Measurements from ENCODE around the gene ZNF484.
"Not testable (repeated sequence)": the region's sequence is repeated elsewhere in the genome, so short reads cannot be mapped to it uniquely, and the experiment has no call there.

The ZNF484 gene

DNA sequence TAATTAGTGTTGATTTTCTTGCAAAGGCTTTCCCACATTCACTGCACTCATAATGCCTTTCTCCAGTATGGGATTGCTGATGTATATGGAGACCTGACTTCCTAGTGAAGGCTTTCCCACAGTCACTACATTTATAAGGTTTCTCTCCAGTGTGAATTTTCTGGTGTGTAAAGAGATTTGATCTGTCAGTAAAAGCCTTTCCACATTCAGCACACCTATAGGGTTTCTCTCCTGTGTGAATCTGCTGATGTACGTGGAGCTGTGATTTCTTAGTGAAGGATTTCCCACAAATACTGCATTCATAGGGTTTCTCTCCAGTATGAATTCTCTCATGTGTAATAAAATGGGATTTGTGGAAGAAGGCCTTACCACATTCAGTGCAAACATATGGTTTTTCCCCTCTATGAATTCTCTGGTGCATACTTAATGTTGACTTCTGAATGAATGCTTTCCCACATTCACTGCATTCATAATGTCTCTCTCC lies 31.1 kb downstream of the ZNF484 start:
- H3K36me3 ChIP-seq (replicated peaks) = peaks cover 48% of the 10 kb centered on the region
- TF ChIP-seq, protein P1, sequence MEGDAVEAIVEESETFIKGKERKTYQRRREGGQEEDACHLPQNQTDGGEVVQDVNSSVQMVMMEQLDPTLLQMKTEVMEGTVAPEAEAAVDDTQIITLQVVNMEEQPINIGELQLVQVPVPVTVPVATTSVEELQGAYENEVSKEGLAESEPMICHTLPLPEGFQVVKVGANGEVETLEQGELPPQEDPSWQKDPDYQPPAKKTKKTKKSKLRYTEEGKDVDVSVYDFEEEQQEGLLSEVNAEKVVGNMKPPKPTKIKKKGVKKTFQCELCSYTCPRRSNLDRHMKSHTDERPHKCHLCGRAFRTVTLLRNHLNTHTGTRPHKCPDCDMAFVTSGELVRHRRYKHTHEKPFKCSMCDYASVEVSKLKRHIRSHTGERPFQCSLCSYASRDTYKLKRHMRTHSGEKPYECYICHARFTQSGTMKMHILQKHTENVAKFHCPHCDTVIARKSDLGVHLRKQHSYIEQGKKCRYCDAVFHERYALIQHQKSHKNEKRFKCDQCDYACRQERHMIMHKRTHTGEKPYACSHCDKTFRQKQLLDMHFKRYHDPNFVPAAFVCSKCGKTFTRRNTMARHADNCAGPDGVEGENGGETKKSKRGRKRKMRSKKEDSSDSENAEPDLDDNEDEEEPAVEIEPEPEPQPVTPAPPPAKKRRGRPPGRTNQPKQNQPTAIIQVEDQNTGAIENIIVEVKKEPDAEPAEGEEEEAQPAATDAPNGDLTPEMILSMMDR (IDR thresholded peaks at IDR 0.05; ENCODE audit: low read depth, low read length, missing control alignments) = no peak
- H3K27ac ChIP-seq = no peak overlapping the region
- H3K4me3 ChIP-seq (ENCODE audit: low read depth, low read length) = no peak overlapping the region
- no peak for DNase-seq
- no peaks in the 10 kb centered on the region for H3K27me3 ChIP-seq (replicated peaks)
- in situ Hi-C loops (cut with HindIII; ENCODE audit: low pct_ligation_motif_present, low sequenced_read_pairs) = no loop called here

DNA sequence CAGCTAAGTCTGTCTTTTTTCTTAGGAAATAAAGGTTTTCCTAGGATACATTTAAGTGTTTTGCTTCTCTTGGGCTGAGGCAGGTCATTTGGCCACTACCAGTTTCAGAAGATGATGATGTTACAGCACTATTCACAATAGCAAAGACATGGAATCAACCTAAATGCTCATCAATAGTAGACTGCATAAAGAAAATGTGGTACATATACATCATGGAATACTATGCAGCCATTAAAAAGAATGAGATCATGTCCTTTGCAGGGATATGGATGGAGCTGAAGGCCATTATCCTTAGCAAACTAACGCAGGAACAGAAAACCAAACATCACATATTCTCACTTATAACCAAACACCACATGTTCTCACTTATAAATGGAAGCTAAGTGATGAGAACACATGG lies 39.4 kb downstream of the ZNF484 start:
- H3K36me3 ChIP-seq (replicated peaks); H3K4me3 ChIP-seq (ENCODE audit: low read depth, low read length); in situ Hi-C loops (cut with HindIII; ENCODE audit: low pct_ligation_motif_present, low sequenced_read_pairs); DNase-seq; H3K27me3 ChIP-seq (replicated peaks); H3K27ac ChIP-seq: not testable (repeated sequence)

DNA sequence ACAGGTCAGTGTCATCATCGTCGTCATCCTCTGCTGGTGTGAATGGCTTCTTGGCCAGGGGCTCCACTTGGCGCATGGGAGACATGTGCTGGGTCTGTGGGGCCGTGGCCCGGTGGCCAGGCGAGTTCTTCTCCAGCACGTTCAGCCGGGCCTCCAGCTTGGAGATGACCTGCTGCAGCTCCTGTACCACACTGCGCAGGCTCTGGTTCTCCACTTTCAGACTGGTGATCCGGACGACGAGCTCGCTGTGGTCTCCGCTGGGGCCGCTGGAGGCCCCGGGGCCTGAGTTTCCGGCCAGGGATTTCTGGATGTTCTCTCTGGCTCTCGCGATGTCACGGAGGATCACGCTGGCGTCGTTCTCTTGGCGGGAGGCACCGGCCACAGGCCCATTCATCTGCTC lies 40.6 kb downstream of the ZNF484 start:
- Histone ChIP-seq H3K27me3 (replicated peaks) (no peaks in the 10 kb centered on the region), H3K4me3 (ENCODE audit: low read depth, low read length) (no peak overlapping the region), H3K27ac (no peak overlapping the region), H3K36me3 (replicated peaks) (no peaks in the 10 kb centered on the region)
- TF ChIP-seq, protein P1 (IDR thresholded peaks at IDR 0.05; ENCODE audit: low read depth, low read length, missing control alignments) = no peak
- DNase-seq = no peak
- in situ Hi-C loops (cut with HindIII; ENCODE audit: low pct_ligation_motif_present, low sequenced_read_pairs) = no loop called here

DNA sequence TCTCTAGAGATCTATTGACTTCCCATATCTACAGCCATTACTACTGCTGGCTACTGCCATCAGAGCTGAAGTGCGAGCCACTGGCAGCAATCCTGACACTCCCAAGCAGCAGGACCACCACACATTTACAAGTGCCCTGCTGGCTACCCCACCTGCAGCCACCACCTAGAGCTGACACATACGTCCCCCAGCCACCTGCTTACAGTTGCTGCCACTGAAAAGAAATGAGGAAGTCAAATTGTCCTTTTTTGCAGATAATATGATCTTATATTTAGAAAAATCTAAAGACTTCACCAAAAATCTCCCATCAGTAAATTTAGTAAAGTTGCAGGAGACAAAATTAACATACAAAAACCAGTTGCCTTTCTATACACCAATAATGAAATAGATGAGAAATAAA lies 48.4 kb downstream of the ZNF484 start:
- TF ChIP-seq, protein P1 (IDR thresholded peaks at IDR 0.05; ENCODE audit: low read depth, low read length, missing control alignments) = no peak
- Histone ChIP-seq H3K27ac (no peak overlapping the region), H3K4me3 (ENCODE audit: low read depth, low read length) (no peak overlapping the region), H3K27me3 (replicated peaks) (no peaks in the 10 kb centered on the region), H3K36me3 (replicated peaks) (no peaks in the 10 kb centered on the region)
- in situ Hi-C loops (cut with HindIII; ENCODE audit: low pct_ligation_motif_present, low sequenced_read_pairs) = no loop called here
- DNase-seq = no peak

DNA sequence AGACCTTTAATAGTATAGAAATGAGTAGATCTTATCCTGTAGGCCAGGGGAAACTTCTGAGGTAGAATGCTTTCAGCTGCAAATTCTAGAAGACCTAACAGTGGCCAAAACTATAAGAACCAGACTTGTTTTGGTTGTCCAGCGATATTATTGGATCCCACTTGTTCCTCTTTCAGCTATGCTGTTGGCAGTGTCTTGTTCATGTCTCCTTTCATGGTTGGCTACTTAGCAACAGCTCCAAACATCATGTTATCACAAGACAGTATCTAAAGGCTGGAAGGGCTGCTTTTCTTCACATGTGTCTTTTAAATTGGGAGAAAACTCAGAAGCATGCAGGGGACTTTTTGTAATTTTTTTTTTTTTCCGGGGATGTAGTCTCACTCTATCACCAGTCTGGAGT lies 52.8 kb downstream of the ZNF484 start:
- not testable (repeated sequence) for H3K27me3 ChIP-seq (replicated peaks)

DNA sequence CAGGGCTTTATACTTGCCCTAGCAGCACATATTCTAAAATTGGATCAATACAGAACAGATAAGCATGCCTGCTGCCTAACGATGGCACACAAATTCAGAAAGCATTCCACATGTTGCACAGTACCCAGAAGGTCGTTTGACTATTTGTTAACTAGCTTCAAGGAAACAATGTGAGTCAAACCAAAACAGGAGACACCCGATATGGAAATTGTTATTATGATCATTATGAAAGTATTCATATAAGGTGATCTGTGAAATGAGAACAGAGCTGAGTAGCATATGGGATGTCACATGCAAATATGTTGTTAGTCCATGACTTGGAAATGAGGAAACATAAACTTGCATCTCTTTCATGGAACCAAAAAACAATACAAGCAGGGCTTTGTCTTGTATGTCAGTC lies 56.9 kb downstream of the ZNF484 start:
- no peak overlapping the region for H3K27ac ChIP-seq
- in situ Hi-C loops (cut with HindIII; ENCODE audit: low pct_ligation_motif_present, low sequenced_read_pairs) = loop anchor here (25.0 kb wide), 1 partner anchor 109 kb away; no protein-coding TSS in a partner anchor
- no peak for DNase-seq
- no peaks in the 10 kb centered on the region for H3K36me3 ChIP-seq (replicated peaks)
- H3K4me3 ChIP-seq (ENCODE audit: low read depth, low read length) = no peak overlapping the region
- TF ChIP-seq, protein P1 (IDR thresholded peaks at IDR 0.05; ENCODE audit: low read depth, low read length, missing control alignments) = no peak
- peaks cover 3% of the 10 kb centered on the region for H3K27me3 ChIP-seq (replicated peaks)

More for the DNA sequence above, 52.8 kb downstream of the ZNF484 start:
- H3K27ac ChIP-seq; in situ Hi-C loops (cut with HindIII; ENCODE audit: low pct_ligation_motif_present, low sequenced_read_pairs); H3K4me3 ChIP-seq (ENCODE audit: low read depth, low read length); DNase-seq; H3K36me3 ChIP-seq (replicated peaks): not testable (repeated sequence)

DNA sequence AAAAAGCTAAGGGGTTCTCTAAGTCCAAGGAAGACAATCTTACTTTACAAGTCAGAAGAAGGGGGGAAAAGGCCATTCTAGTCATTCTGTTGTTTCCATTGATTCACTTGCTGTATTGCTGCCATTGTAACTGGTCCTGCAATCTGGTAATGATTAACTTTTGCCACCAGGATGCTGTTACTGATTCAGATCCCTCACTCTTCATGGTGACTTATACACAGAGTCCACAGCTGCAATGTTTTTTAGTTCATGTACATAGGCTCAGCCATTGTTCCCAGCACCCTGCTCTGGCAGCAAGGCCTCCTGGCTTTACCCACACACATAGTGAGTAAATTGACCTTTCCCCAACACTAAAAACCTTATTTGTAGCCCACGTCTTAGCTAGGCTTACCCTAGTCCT lies 57.9 kb downstream of the ZNF484 start:
- H3K27ac ChIP-seq; H3K4me3 ChIP-seq (ENCODE audit: low read depth, low read length); H3K27me3 ChIP-seq (replicated peaks); H3K36me3 ChIP-seq (replicated peaks); DNase-seq: not testable (repeated sequence)
- in situ Hi-C loops (cut with HindIII; ENCODE audit: low pct_ligation_motif_present, low sequenced_read_pairs) = loop anchor here (25.0 kb wide), 1 partner anchor 108 kb away; no protein-coding TSS in a partner anchor

DNA sequence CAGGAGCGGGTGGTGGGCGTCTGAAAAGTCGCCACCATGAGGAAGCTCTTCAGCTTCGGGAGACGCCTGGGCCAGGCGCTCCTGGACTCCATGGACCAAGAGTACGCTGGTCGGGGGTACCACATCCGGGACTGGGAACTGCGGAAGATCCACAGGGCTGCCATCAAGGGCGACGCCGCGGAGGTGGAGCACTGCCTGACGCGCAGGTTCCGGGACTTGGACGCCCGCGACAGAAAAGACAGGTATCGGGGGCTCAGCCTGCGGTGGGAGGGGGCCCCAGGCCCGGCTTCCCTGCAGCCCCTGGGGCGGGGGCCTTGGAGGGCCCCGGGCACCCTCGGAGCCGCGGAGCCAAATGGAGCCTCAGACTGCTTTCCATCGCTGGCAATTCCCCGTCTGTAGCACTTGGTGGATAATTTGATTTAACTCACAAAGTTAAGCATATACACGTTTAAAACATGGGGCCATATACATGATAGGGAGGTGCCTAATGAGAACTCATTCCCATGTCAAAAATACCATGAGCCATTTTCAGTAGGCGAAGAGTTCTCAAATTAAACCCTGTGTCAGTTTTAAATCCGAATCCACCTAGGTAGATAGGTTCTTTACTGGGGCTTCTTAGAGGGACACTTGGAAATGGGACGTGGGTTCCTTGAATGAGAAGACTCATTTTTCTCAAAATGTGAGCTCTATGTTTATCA lies 68.1 kb downstream of the ZNF484 start:
- in situ Hi-C loops (cut with HindIII; ENCODE audit: low pct_ligation_motif_present, low sequenced_read_pairs) = loop anchor here (25.0 kb wide), 1 partner anchor 97 kb away; no protein-coding TSS in a partner anchor
- not testable (repeated sequence) for H3K4me3 ChIP-seq (ENCODE audit: low read depth, low read length)
- H3K27me3 ChIP-seq (replicated peaks) = peaks cover 63% of the 10 kb centered on the region

More for the DNA sequence above, 68.1 kb downstream of the ZNF484 start:
- not testable (repeated sequence) for H3K27ac ChIP-seq; H3K36me3 ChIP-seq (replicated peaks); DNase-seq

Measured in brain microvascular endothelial cell (primary cell).